DMS53 treated with DMSO at 0.1 percent for 48 hours (cell line): Measurements from ENCODE around the gene EFCAB8.
"Not testable (repeated sequence)": the region's sequence is repeated elsewhere in the genome, so short reads cannot be mapped to it uniquely, and the experiment has no call there.

Source experiments
- DNase-seq: peaks from one replicate; lab custom pipeline; 2025; ENCODE audit not compliant: unreplicated experiment; lab: John Stamatoyannopoulos, UW

The EFCAB8 gene

GRCh38 chr20:32970973-32971300 lies 112.2 kb downstream of the EFCAB8 start:
- no peak for DNase-seq

- no peak for DNase-seq
Observed at GRCh38 chr20:32971703-32972161, 113.0 kb downstream of the EFCAB8 start.

- DNase-seq = no peak
Observed at GRCh38 chr20:32972181-32973076, 113.7 kb downstream of the EFCAB8 start.

- no peak for DNase-seq
Observed at GRCh38 chr20:32973077-32973717, 114.5 kb downstream of the EFCAB8 start.

GRCh38 chr20:32974204-32975064 lies 115.7 kb downstream of the EFCAB8 start:
- DNase-seq = not testable (repeated sequence)

- not testable (repeated sequence) for DNase-seq
Observed at GRCh38 chr20:32975121-32975520, 116.4 kb downstream of the EFCAB8 start.

- no peak for DNase-seq
Observed at GRCh38 chr20:32975698-32976674, 117.3 kb downstream of the EFCAB8 start.

- no peak for DNase-seq
Observed at GRCh38 chr20:32976746-32977145, 118.0 kb downstream of the EFCAB8 start.

- DNase-seq = no peak
Observed at GRCh38 chr20:32977281-32978008, 118.7 kb downstream of the EFCAB8 start.

GRCh38 chr20:32978009-32978335 lies 119.2 kb downstream of the EFCAB8 start:
- no peak for DNase-seq

- DNase-seq = no peak
Observed at GRCh38 chr20:32979201-32979998, 120.7 kb downstream of the EFCAB8 start.

GRCh38 chr20:32980131-32980941 lies 121.6 kb downstream of the EFCAB8 start:
- no peak for DNase-seq

- DNase-seq = no peak
Observed at GRCh38 chr20:32980990-32981389, 122.3 kb downstream of the EFCAB8 start.

- no peak for DNase-seq
Observed at GRCh38 chr20:32982617-32983458, 124.1 kb downstream of the EFCAB8 start.

- DNase-seq = no peak
Observed at GRCh38 chr20:32983459-32984112, 124.9 kb downstream of the EFCAB8 start.

GRCh38 chr20:32984196-32984595 lies 125.5 kb downstream of the EFCAB8 start:
- DNase-seq = no peak
